HFF-Myc (cell line): Measurements from ENCODE around the gene LGALSL.

Experiments
- DNase-seq: peaks from one replicate; pipeline ENCODE4 v3.0.0-alpha.2; 2011; ENCODE audit warnings: low read depth; ENCODE audit errors: extremely low read depth
- H3K4me3 ChIP-seq: replicated peaks from 2 replicates; pipeline ENCODE4 v1.5.1; 2011; ENCODE audit warnings: low read depth, mild to moderate bottlenecking, control low read depth, low read length
- TF ChIP-seq, protein P1 (sequence below): IDR thresholded peaks from 2 replicates; pipeline ENCODE4 v1.5.1; 2012; ENCODE audit warnings: mild to moderate bottlenecking, low read depth, low read length, control low read depth; ENCODE audit errors: missing control alignments

LGALSL gene

DNA sequence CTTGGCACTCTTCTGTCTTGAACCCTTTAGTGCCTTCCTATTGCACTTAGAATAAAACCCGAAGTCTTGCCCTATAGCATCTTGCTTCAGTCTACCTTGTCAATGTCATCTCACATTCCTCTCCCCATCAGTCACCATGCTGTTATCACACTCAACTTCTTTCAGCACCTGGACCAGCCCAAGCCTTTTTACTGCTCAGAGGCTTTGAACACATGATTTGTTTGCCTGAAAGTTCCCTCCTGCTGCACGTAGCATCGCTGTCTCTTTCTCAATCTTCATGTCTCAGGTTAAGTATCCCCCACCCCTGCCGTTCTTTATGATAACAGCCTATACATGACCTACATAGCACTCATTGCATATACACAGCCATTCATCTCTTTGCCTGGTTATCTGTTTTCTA is 41.3 kb upstream of the LGALSL start:
- DNase-seq, result no peak
- H3K4me3 ChIP-seq, result no peak overlapping the region
- TF ChIP-seq, protein P1, sequence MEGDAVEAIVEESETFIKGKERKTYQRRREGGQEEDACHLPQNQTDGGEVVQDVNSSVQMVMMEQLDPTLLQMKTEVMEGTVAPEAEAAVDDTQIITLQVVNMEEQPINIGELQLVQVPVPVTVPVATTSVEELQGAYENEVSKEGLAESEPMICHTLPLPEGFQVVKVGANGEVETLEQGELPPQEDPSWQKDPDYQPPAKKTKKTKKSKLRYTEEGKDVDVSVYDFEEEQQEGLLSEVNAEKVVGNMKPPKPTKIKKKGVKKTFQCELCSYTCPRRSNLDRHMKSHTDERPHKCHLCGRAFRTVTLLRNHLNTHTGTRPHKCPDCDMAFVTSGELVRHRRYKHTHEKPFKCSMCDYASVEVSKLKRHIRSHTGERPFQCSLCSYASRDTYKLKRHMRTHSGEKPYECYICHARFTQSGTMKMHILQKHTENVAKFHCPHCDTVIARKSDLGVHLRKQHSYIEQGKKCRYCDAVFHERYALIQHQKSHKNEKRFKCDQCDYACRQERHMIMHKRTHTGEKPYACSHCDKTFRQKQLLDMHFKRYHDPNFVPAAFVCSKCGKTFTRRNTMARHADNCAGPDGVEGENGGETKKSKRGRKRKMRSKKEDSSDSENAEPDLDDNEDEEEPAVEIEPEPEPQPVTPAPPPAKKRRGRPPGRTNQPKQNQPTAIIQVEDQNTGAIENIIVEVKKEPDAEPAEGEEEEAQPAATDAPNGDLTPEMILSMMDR, result no peak

DNA sequence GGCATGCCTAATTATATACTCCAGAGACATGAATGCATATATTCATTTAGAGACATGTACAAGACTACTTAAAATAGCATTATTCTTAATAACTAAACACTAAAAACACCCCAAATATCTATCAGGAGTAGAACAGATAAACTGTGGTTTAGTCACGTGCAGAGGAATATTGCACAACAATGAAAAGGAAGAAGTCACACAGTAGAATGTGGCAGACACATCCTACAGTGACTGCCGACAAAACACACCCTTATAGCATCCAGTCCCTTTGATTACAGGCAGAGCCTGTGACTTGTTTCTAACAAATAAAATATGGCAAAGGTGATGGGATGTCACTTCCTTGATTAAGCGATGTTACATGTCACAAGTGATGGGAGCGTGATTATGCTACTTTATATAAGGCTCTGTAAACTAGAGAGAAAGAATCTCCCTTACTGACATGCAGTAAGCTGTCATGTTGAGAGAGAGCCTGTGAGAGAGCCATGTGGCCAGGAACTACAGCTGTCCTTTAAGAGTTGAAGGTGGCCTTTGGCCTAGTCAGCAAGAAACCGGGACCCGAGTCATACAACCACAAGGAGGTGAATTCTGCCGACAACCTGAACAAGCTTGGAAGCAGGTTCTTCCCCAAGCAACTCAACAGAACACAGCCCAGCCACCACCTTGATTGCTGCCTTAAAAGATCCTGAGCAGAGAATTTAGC is 39.1 kb upstream of the LGALSL start:
- TF ChIP-seq, protein P1, result no peak
- H3K4me3 ChIP-seq, result no peak overlapping the region
- DNase-seq, result no peak

DNA sequence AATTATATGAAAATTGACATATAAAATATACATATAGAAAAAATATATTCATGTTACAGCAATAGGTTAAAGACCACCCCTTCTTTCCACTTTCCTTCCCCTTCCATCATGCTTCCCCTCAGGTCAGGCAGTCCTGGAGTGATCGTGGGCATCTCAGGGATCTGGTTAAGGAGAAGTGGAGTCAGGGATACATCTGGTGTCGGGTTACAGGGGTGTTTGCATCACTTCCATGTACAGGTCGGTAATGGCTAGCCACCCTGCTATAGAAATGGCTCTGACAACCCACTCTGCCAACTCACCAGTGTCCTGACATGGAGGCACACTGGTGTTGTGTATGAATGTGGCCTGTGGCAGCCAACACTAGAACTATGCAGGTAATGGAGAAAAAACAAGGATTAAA is 36.3 kb upstream of the LGALSL start:
- TF ChIP-seq, protein P1, result no peak
- no peak overlapping the region for H3K4me3 ChIP-seq
- no peak for DNase-seq

DNA sequence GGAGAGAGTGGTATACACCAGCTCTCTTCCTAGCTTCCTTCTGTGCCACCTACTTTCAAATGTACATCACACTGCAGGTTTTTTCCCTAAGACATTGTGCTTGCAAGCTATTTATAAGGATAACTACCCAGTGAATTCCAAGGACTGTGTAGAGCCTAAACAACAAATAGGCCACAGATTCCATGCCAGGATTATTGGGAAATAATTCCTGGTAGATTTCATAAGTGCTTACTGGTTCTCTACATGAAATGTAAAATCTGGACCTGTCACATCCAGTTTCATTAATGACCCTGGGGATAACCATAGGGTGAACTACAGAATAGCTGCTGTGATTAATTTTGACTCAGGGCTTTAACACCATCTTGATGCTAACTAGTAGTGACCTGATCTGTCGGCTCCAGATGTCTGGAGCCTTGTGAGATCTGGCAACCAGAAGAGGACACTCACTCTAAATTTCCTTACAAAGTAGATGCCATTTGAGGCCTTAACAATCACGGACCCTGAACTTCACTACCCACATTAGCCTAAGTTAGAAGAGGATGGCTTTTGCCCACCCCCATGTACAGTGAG is 34.3 kb upstream of the LGALSL start:
- TF ChIP-seq, protein P1, result no peak
- no peak for DNase-seq
- H3K4me3 ChIP-seq, result no peak overlapping the region

DNA sequence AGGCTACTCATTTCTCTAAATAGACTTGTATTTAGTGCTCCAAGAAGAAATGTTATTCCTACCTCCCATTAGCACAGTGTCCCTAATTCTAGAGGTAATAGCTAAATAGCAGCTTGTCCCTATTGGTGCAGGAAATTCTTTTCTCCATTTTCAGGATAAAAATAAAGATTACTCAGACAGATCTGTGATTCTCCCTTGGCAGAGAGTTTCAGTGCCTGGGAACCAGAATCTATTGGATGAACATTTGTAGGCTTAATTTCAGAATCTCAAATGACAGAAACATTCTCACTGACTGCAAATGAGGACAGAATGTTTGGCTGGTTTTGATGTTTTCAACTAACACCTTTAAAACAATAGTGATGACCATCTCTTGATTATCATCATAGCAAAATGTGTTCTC is 33.3 kb upstream of the LGALSL start:
- DNase-seq, result no peak
- TF ChIP-seq, protein P1, result no peak

DNA sequence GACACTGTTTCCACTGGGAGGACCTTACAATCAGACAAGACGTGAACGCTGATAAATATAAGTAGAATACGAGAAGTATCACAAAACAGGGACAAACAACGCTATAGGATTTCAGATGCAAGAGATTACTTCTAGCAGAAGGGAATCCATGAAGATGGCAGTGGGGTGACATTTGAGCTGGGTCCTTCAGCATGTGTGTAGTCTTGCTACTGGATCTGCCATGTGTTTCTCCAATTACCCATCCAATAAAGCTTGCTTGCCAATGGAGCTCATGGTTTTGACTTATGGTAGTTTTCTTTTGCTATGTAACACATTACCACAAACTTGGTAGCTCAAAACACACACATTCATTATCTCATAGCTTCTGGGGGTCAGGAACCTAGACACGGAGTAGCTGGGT is 32.8 kb upstream of the LGALSL start:
- DNase-seq, result no peak
- TF ChIP-seq, protein P1, result no peak
- H3K4me3 ChIP-seq, result no peak overlapping the region

More for the DNA sequence above, 33.3 kb upstream of the LGALSL start:
- H3K4me3 ChIP-seq, result no peak overlapping the region
